IPS-18c (cell line): ENCODE measurements around the gene EYA3.

Experiments used
- H3K4me3 ChIP-seq: 2 replicates; pipeline ENCODE4 v1.7.0; 2013; ENCODE audit warnings: low read depth, mild to moderate bottlenecking, low read length, moderate library complexity; ENCODE audit not compliant: insufficient read depth
- H3K9me3 ChIP-seq: one replicate; pipeline ENCODE4 v1.6.1; 2013; ENCODE audit warnings: mild to moderate bottlenecking, low read length, moderate library complexity; ENCODE audit not compliant: control insufficient read depth, insufficient read depth

EYA3 gene

GRCh38 chr1:28056129-28056925 is 32.1 kb downstream of the EYA3 start:
- Histone ChIP-seq H3K4me3 (no peak overlapping the region), H3K9me3 (no peaks in the 10 kb centered on the region)

GRCh38 chr1:28050776-28051175 is 37.6 kb downstream of the EYA3 start:
- Histone ChIP-seq H3K4me3 (no peak overlapping the region), H3K9me3 (no peaks in the 10 kb centered on the region)

- no peaks in the 10 kb centered on the region for H3K9me3 ChIP-seq
- H3K4me3 ChIP-seq, result no peak overlapping the region
Measured at GRCh38 chr1:28046716-28047115, 41.7 kb downstream of the EYA3 start.

- Histone ChIP-seq H3K4me3 (no peak overlapping the region), H3K9me3 (no peaks in the 10 kb centered on the region)
Measured at GRCh38 chr1:28045777-28046176, 42.6 kb downstream of the EYA3 start.

- Histone ChIP-seq H3K4me3 (no peak overlapping the region), H3K9me3 (no peaks in the 10 kb centered on the region)
Measured at GRCh38 chr1:28044399-28044798, 44.0 kb downstream of the EYA3 start.

GRCh38 chr1:28039341-28039740 is 49.1 kb downstream of the EYA3 start:
- no peaks in the 10 kb centered on the region for H3K9me3 ChIP-seq
- H3K4me3 ChIP-seq, result no peak overlapping the region

GRCh38 chr1:28037946-28038345 is 50.5 kb downstream of the EYA3 start:
- no peaks in the 10 kb centered on the region for H3K9me3 ChIP-seq
- H3K4me3 ChIP-seq, result no peak overlapping the region

GRCh38 chr1:28037206-28037605 is 51.2 kb downstream of the EYA3 start:
- no peak overlapping the region for H3K4me3 ChIP-seq
- no peaks in the 10 kb centered on the region for H3K9me3 ChIP-seq

- H3K9me3 ChIP-seq, result no peaks in the 10 kb centered on the region
- no peak overlapping the region for H3K4me3 ChIP-seq
Measured at GRCh38 chr1:28036431-28036830, 52.0 kb downstream of the EYA3 start.

GRCh38 chr1:28035420-28035819 is 53.0 kb downstream of the EYA3 start:
- Histone ChIP-seq H3K4me3 (no peak overlapping the region), H3K9me3 (no peaks in the 10 kb centered on the region)

GRCh38 chr1:28032281-28032680 is 56.1 kb downstream of the EYA3 start:
- H3K9me3 ChIP-seq, result no peaks in the 10 kb centered on the region
- no peak overlapping the region for H3K4me3 ChIP-seq

GRCh38 chr1:28031173-28031572 is 57.2 kb downstream of the EYA3 start:
- H3K4me3 ChIP-seq, result no peak overlapping the region
- no peaks in the 10 kb centered on the region for H3K9me3 ChIP-seq

- no peaks in the 10 kb centered on the region for H3K9me3 ChIP-seq
- no peak overlapping the region for H3K4me3 ChIP-seq
Measured at GRCh38 chr1:28028873-28029654, 59.3 kb downstream of the EYA3 start.

- H3K9me3 ChIP-seq, result no peaks in the 10 kb centered on the region
- H3K4me3 ChIP-seq, result no peak overlapping the region
Measured at GRCh38 chr1:28027660-28028059, 60.8 kb downstream of the EYA3 start.

GRCh38 chr1:28027238-28027637 is 61.2 kb downstream of the EYA3 start:
- H3K9me3 ChIP-seq, result no peaks in the 10 kb centered on the region

GRCh38 chr1:28026329-28026728 is 62.1 kb downstream of the EYA3 start:
- Histone ChIP-seq H3K4me3 (no peak overlapping the region), H3K9me3 (no peaks in the 10 kb centered on the region)

More at GRCh38 chr1:28027238-28027637, 61.2 kb downstream of the EYA3 start:
- no peak overlapping the region for H3K4me3 ChIP-seq

GRCh38 chr1:28021064-28021463 is 67.3 kb downstream of the EYA3 start:
- Histone ChIP-seq H3K9me3 (no peaks in the 10 kb centered on the region), H3K4me3 (no peak overlapping the region)

GRCh38 chr1:28010969-28011368 is 77.4 kb downstream of the EYA3 start:
- no peak overlapping the region for H3K4me3 ChIP-seq
- H3K9me3 ChIP-seq, result no peaks in the 10 kb centered on the region
